ENCODE results near the gene PYY.
"Not testable (repeated sequence)": the region's sequence is repeated elsewhere in the genome, so short reads cannot be mapped to it uniquely, and the experiment has no call there.

PYY gene

DNA sequence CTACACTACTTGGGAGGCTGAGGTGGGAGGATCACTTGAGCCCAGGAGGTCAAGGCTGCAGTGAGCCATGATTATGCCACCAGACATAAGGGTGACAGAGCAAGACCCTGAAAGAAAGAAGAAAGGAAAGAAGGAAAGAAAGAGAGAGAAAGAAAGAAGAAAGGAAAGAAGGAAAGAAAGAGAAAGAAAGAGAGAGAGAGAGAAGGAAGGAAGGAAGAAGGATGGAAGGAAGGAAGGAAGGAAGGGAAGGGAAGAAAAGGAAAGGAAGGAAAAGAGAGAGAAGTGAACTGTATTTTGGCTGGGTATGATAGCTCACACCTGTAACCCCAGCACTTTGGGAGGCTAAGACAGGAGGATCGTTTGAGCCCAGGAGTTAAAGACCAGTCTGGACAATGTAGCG is 24.3 kb upstream of the PYY start:
- no peak for DNase-seq (ENCODE audit: low read depth in 2 of 2)

DNA sequence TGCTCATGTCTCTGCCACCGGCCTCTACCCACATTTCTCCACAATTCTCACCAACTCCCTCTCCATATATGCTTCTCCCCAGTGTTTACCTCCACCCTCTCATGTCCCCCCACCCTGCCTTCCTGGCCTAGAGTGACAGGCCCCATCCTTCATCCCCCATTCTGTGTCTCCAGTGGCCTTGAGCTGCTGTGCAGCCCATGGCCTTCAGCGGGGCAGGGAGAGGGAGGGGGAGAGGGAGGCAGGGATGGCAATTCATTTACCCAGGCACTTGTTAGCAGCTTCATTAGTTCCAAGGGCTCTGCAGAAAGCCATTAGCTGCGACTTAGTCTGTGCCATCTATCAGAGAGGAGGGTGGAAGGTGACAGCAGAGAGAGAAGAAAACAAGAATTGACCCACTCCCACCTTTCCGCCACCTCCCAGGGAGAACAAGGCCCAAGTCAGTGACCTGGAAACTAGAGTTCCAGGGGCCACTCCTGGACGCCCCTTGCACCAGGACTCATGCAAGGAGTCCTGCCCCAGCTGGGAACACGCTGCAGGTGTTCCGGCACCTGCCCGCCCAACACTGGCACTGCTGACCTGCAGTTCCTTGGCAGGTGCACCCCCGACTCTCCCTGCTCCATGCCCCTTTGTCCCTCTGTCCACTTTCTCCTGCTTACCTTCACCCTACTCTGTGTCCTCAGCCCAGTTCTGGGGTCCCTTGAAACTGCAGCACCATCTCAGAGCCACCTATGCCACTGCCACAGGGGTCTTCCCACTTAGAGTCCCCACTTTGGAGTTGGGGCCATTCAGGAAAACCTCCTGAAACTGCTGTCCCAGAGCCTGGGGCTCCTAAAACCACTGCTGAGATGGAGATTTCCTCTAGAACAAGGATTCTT is 23.5 kb upstream of the PYY start:
- DNase-seq (ENCODE audit: low read depth in 2 of 2) = no peak

DNA sequence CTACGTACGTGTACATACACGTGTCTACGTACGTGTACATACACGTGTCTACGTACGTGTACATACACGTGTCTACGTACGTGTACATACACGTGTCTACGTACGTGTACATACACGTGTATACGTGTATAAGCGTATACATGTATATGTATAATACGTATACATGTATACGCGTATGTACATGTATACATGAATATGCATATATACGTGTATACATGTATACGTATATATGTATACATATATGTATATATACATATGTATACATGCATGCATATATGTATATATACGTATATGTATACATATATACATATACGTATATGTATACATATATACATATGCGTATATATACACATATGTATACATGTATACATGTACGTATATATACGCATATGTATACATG is 22.2 kb upstream of the PYY start:
- no peak for DNase-seq (ENCODE audit: low read depth in 2 of 2)

DNA sequence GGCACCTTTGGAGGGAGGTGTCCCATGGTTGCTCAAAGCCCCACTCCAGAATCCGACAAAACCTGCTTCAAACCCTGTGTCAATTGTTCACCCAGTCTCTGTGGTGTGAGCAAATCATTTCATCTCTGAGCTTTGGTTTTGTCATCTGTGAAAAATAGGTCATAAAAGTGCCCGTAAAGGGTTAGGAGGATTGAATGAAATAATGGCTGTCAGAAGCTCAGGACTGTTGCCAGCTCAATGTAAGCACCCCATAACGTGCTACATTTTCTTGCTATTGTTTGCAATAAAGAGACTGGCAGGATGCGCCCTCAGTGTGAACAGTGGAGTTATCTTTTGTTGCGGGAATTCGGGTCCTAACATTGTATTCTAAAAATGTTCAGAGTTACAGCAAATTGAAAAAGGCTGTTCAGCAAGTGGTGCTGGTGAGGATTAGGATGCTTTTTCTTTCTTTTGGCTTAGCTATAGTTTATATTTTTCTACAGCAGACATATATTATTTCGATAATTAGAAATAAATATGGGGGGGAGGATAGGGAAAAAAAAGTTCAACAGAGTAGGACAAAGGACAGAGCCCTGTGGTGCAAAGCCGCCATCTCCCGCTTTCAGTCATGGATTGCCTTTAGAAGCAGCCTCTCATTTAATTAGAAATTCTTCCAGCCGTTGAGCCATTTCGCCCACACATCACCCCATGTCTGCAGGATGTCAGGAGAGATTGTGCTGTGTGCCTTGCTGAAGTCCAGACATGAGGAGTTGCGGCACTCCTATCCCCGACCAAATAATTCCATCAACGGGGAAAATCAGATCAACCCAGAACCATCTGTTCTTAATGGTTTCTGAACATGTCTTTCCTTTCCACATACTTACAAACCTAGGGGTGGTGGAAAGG is 20.9 kb upstream of the PYY start:
- DNase-seq (ENCODE audit: low read depth in 2 of 2) = no peak

DNA sequence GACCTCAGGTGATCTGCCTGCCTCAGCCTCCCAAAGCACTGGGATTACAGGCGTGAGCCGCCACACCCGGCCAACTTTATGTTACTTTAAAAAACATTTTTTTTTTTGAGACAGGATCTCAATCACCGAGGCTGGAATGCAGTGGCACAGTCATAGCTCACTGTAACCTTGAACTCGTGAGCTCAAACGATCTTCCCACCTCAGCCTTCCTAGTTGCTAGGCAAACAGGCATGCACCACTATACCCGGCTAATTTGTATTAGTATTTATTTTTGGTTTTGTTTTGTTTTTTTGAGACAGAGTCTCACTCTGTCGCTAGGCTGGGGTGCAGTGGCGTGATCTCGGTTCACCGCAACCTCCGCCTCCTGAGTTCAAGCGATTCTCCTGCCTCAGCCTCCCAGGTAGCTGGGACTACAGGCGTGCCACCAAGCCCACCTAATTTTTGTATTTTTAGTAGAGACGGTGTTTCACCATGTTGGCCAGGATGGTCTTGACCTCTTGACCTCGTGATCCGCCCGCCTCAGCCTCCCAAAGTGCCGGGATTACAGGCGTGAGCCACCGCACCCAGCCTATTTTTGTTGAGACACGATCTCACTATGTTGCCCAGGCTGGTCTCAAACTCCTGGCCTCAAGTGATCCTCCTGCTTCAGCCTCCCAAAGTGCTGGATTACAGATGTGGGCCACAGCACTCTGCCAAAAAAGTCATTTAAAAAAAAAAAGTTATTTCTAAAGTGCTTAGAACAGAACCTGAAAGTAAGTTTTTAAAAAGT is 18.9 kb upstream of the PYY start:
- DNase-seq (ENCODE audit: low read depth in 2 of 2) = not testable (repeated sequence)

DNA sequence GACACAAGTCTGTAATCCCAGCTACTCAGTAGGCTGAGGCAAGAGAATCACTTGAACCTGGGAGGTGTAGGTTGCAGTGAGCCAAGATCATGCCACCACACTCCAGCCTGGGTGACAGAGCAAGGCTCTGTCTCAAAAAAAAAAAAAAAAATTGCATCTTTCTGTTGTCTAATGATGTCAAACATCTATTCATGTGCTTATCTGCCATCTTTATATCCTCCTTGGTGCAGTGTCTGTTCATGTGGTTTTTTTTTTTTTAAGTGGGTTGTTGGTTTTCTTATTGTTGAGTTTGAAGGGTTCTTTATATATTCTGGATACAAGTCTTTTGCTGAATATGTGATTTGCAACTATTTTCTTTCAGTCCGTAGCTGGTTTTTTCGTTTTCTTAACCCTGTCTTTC is 17.7 kb upstream of the PYY start:
- DNase-seq (ENCODE audit: low read depth in 2 of 2) = not testable (repeated sequence)

DNA sequence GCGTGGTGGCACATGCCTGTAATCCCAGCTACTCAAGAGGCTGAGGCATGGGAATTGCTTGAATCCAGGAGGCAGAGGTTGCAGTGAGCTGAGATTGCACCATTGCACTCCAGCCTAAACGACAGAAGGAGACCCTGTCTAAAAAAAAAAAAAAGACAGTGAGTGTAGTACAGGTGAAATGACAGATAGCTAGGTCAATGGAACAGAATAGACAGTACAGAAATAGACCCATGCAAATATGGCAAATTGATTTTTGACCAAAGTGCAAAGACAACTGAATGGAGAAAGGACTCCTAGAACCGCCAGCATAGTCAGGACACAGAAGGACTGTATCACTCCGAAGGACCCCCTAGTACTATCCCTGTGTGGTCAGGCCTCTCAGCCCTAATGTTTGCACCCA is 16.6 kb upstream of the PYY start:
- DNase-seq (ENCODE audit: low read depth in 2 of 2) = no peak

DNA sequence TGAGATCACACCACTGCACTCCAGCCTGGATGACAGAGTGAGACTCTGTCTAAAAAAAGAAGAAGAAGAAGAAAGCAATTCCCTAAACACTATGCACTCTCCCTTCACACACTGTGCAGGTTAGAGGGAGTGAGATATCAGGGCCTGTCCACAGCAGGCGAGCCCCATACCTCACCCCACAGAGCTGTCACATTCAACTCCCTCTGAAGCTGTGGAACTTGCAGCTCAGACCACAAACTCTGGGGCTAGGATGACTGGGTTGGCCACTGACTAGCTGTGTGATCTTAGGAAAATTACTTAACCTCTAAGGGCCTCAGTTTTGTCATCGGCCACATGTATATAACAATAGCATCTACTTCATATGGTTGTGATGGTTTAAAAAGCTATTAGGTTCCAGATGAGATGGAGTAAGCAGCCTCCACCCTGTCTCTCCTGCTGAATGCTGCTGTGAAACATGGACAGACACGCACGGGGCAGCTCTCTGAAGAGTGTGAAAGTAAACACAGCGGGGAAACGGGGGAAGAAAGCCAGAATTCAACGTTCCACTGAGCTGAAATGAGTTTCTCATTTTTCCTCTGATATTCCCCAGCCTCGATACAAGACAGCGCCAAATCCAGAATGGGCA is 13.6 kb upstream of the PYY start:
- no peak for DNase-seq (ENCODE audit: low read depth in 2 of 2)

DNA sequence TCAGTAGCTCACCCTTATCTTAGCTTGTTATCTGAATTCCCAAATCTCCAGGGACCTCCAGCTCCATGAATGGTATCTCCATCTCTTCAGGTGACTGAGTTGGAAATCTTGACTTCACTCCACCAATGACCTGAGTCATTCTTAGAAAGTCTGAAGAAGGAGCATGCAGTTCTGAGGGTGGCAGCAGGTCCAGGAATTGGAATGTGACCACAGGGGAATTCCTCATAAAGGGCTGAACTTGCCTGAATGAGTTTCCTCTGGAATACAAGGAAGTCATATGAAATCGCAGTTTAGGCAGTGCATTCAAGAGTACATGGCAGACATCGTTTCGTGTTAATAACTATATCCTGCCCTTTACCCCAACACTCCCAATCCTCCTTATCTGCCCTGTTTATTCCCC is 12.5 kb upstream of the PYY start:
- no peak for DNase-seq (ENCODE audit: low read depth in 2 of 2)

DNA sequence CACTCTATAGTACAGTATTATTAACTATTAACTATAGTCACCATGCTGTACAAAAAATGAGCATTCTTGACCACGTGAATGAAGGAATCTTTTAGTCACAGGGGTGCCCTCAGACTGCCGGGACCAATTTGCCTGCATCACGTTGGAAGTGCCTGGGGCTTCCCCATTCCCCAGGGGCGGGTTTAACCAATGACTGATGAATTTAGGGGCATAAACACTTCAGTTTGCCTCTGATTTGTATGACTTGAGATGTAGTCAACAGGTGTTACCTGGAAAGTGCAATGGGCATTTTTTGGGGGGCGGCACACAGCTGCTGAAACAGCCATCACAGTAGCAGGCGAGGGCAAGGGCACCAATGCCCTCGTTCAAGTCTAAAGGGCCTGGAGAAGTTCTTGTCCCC is 8.7 kb upstream of the PYY start:
- DNase-seq (ENCODE audit: low read depth in 2 of 2) = no peak

DNA sequence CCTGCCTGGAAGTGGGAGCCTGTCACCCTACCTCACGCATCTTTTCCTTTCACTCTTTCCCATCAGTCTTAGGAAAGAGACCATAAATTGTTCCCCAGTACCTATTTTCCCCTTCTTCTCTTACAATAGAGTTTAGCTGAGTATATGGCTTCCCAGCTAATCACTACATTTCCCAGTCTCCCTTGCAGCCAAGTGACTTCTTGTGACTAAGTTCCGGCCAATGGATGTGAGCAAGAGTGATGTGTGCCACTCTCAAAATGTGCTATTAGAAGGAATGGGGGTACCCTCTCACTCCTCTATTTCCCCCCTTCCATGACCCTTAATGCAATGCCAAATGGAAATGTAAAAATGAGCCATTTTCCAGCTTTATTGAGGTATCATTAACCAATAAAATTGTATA is 8.2 kb upstream of the PYY start:
- DNase-seq (ENCODE audit: low read depth in 2 of 2) = no peak

DNA sequence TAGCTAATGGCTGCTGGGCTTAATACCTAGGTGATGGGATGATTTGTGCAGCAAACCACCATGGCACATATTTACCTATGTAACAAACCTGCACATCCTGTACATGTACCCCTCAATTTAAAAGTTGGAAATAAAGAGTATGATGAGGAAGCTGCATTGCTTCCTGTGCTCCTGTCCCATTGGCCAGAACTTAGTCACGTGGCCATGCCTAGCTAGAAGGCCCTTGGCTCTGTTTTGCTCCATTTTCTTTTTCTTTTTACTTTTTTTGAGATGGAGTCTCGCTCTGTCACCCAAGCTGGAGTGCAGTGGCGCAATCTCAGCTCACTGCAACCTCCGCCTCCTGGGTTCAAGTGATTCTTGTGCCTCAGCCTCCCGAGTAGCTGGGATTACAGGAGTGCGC is 7.6 kb upstream of the PYY start:
- DNase-seq (ENCODE audit: low read depth in 2 of 2) = not testable (repeated sequence)

DNA sequence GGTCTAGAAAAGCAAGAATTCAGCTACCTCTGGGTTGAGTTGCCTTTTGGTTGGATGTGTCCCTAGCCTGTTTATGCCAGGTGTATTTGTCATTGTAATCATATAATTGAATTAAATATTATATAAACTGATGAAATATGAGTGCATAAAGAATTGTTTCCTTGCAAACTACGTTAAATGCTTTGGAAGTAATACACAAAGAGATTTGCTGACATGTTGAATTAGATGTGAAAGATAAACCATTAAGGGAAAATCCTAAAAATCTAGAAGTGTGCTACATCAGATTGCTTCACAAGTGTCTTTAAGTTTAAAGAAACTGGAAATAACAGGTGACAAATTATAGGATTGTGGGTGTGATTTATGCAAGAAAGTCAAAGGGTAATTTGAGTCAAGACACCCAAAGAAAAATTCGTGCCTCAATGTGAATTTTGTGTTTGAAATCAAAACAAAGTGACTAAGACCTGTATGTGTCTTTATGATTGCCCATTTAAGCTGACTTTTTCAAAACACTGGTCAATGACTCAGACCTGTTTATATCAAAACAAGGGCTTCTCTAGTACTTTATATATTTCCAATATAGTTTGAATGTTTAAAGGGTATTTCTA is 5.1 kb upstream of the PYY start:
- DNase-seq (ENCODE audit: low read depth in 2 of 2) = no peak

DNA sequence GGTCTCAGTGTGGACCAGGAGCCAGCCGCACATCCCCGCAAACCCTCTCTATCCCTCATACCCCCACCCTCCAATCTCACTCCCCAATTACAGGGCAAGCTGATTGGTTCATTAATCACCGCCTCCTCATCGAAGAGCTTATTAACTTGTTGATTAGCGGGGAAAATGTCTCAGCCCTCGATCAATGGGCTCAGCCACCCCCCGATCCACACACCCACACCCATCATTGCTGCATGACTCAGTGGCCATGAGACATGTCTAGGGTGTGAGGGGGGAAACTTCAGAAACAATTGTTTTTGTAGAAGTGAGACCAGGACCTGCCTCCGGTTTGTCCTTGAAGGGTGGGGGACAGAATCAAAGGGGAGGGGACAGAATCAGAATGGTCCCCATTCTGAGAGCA is 2.5 kb upstream of the PYY start:
- DNase-seq (ENCODE audit: low read depth in 2 of 2) = no peak

DNA sequence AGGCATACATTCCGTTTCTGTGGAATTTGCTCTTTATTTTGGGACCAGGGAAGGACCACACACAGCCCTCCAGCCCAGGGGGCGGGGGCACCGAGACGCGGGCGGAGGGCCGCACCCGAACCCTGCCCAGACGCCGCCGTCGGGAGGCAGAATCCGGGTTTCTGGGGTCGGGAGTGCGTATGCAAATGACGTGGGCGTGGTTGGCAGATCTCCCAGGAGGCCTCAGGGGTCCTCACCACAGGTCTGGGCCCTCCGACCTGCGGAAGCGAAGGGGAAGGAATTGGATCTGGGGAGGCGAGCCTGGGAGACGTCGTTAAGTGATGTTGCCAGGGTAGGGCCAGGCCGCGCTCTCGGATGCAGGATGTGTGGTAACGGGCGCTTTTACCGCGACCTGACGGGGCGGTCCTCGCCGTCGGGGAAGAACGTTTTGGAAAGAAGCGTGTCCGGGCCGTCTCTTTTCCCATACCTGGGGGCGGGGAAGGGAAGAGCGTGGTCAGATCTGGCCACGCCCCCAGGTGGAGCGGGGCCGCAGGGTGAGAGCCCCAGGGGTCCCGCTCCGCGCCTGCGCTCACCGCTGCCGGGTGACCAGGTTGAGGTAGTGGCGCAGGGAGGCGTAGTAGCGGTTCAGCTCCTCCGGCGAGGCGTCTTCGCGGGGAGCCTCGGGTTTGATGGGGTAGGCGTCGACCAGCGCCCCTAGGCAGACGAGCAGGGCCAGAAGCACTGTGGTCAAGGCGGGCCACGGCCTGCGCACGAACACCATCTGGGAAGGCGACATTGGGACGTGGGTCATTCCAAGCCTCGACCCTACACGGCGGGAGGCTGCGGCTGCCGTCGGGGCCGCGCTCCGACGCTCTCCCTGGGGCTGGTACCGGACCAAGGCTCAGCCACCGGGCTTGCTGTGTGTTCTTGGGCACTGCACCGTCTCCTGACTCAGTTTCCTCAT is 745 bp downstream of the PYY start:
- DNase-seq (ENCODE audit: low read depth in 2 of 2) = no peak

DNA sequence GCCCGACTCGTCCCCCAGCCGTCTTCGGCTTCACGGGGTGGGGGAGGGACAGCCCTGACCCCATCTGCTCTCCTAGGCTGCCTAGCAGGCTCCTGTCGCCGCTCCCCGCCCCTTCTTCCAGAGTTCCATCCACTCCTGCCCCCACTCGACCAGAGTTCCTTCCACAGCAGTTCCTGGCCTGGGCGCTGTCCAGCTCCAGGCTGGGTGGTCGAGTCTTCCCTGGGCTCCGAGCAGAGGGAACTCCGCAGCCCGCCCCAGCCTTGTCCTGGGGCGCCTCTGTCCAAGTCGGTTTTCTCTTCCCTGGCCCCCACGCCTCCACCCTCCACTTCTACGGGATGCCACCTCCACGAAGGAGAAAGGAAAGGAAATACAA is 1.4 kb downstream of the PYY start:
- DNase-seq (ENCODE audit: low read depth in 2 of 2) = no peak

DNA sequence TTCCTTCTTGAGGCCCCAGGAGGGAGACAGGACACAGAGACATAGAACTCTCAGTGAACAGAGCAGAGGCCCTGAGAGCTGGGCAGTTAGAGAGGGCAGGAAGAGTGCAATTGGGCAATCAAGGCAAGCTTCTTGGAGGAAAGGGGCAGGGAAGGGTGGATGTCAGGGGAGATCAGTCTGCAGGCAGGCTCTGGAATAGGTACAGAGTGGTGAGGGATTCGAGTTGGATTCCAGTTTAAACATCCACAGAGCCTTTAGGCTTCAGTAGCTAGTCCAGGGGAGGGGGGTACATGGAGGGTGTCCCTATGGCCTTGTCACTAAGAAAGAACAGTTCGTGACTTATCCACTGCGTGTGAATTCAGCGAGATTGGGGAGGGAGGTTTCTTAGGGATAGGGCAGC is 2.0 kb downstream of the PYY start:
- DNase-seq (ENCODE audit: low read depth in 2 of 2) = no peak

DNA sequence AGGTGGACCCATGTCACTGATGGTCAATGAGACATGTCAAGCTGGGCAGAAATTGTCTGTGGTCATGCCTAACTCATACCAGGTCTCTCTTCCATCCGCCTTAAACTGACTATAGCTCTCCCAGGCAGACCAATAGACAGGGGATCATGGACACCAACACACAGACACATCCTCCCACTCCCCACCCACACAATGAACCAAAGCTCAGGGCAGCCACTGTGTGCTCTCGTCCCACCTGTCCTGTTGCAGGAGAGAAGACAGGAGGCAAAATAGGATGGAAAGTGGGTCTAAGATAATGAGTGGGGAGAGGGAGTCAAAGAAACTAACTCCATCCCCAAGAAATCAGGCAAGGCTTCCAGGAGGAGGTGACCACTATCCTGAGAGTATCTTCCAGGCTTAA is 3.2 kb downstream of the PYY start:
- DNase-seq (ENCODE audit: low read depth in 2 of 2) = no peak

DNA sequence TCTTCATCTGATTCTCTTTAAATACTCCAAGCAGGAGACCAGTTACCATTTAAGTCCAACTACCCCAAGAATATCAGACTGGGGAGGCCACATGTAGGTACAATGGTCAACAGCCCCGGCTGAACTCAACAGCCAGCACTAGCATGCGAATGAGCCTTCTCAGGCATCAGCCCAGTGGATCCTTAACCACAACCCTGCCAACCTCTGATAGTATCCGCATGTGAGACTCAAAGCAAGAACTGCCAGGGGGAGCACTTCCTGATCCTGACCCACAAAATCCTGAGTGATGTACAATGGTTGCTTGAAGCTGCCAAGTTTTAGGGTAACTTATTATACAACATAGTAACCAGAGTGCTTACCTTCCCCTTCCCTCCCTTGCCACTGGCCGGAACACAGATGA is 4.0 kb downstream of the PYY start:
- no peak for DNase-seq (ENCODE audit: low read depth in 2 of 2)

DNA sequence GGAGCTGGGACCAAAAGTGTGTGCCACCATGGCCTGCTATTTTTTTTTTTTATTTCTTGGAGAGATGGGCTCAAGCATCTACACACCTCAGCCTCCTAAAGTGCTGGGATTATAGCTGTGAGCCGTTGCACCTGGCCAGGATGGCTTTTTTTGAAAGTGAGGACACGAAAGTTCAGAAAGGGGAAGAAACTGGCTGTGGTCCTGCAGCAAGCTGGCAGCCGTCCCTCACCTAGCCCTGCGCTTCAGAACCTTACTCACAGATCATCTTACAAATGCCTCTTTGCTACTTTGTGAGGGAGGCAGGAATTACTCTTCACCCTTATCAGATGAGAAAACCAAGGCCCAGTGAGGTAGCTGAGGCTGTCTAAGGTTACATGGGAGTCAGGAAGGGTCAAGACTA is 7.0 kb downstream of the PYY start:
- no peak for DNase-seq (ENCODE audit: low read depth in 2 of 2)
